NOMO-1 (cell line): ENCODE results near the gene ERVV-1.
"Not testable (repeated sequence)": the region's sequence is repeated elsewhere in the genome, so short reads cannot be mapped to it uniquely, and the experiment has no call there.

ENCODE experiments used
- DNase-seq, 2 experiments: peaks; one replicate each; lab custom pipeline; 2025; ENCODE audit not compliant: unreplicated experiment in 2 of 2; lab: John Stamatoyannopoulos, UW

Gene ERVV-1

GRCh38 chr19:53013621-53014020 lies at the start of gene ERVV-1:
TSS of gene ERVV-1 (plus strand) at chr19:53013921. CDS start at chr19:53014091, 170 bp downstream.
- no peak for DNase-seq

GRCh38 chr19:52967772-52968171 lies 45.9 kb upstream of the ERVV-1 start:
- DNase-seq: no peak

GRCh38 chr19:52981329-52981728 lies 32.4 kb upstream of the ERVV-1 start:
- DNase-seq: no peak

- not testable (repeated sequence) for DNase-seq
Measured at GRCh38 chr19:52983167-52983566, 30.6 kb upstream of the ERVV-1 start.

- no peak for DNase-seq
Measured at GRCh38 chr19:52987221-52987620, 26.5 kb upstream of the ERVV-1 start.

- DNase-seq: no peak
Measured at GRCh38 chr19:52988506-52988905, 25.2 kb upstream of the ERVV-1 start.

GRCh38 chr19:52990759-52991418 lies 22.8 kb upstream of the ERVV-1 start:
- no peak for DNase-seq

- no peak for DNase-seq
Measured at GRCh38 chr19:52991484-52991883, 22.2 kb upstream of the ERVV-1 start.

- DNase-seq: no peak
Measured at GRCh38 chr19:52992109-52993004, 21.4 kb upstream of the ERVV-1 start.

GRCh38 chr19:52993342-52994178 lies 20.2 kb upstream of the ERVV-1 start:
- no peak for DNase-seq

- DNase-seq: no peak
Measured at GRCh38 chr19:52995711-52996110, 18.0 kb upstream of the ERVV-1 start.

- DNase-seq: no peak
Measured at GRCh38 chr19:52997975-52998374, 15.7 kb upstream of the ERVV-1 start.

GRCh38 chr19:53002479-53002878 lies 11.2 kb upstream of the ERVV-1 start:
- no peak for DNase-seq

GRCh38 chr19:53004242-53004641 lies 9.5 kb upstream of the ERVV-1 start:
- DNase-seq: no peak

GRCh38 chr19:53007200-53007599 lies 6.5 kb upstream of the ERVV-1 start:
- DNase-seq: no peak

GRCh38 chr19:53007606-53008005 lies 6.1 kb upstream of the ERVV-1 start:
- no peak for DNase-seq

GRCh38 chr19:53008061-53008778 lies 5.5 kb upstream of the ERVV-1 start:
- no peak for DNase-seq

GRCh38 chr19:53010494-53010893 lies 3.2 kb upstream of the ERVV-1 start:
- no peak for DNase-seq

- no peak for DNase-seq
Measured at GRCh38 chr19:53012006-53012405, 1.7 kb upstream of the ERVV-1 start.

GRCh38 chr19:53015159-53015558 lies 1.4 kb downstream of the ERVV-1 start:
- DNase-seq: no peak

- no peak for DNase-seq
Measured at GRCh38 chr19:53015730-53016129, 2.0 kb downstream of the ERVV-1 start.
